Mucosa of rectum (tissue), 2 donors: ENCODE data around the gene MCL1.

ENCODE experiments used
- H3K27ac ChIP-seq, 2 donors: one replicate each; pipeline ENCODE4 v1.7.0; 2013; ENCODE audit warnings: inconsistent platforms in 2 of 2, low read depth in 2 of 2, low read length in 2 of 2
- H3K27me3 ChIP-seq, 2 donors: one replicate each; pipeline ENCODE4 v1.7.0; 2013; ENCODE audit warnings: low read length in 2 of 2; ENCODE audit not compliant: control insufficient read depth in 2 of 2, insufficient read depth in 2 of 2
- H3K36me3 ChIP-seq, 2 donors: one replicate each; pipeline ENCODE4 v1.7.0; 2013; ENCODE audit warnings: low read length in 2 of 2; ENCODE audit not compliant: control insufficient read depth in 2 of 2, insufficient read depth in 2 of 2
- H3K4me1 ChIP-seq, 2 donors: one replicate each; pipeline ENCODE4 v1.7.0; 2013; ENCODE audit warnings: low read length in 2 of 2, mild to moderate bottlenecking in 1 of 2; ENCODE audit not compliant: control insufficient read depth in 2 of 2, insufficient read depth in 2 of 2
- H3K4me3 ChIP-seq, 2 donors: one replicate each; pipeline ENCODE4 v1.7.0; 2013; ENCODE audit warnings: low read length in 2 of 2
- H3K9ac ChIP-seq, 2 donors: one replicate each; pipeline ENCODE4 v1.7.0; 2013; ENCODE audit warnings: low read length in 2 of 2, low read depth in 1 of 2, mild to moderate bottlenecking in 1 of 2
- H3K9me3 ChIP-seq, 2 donors: one replicate each; pipeline ENCODE4 v1.7.0; 2013; ENCODE audit warnings: low read length in 2 of 2; ENCODE audit not compliant: control insufficient read depth in 2 of 2
- donor health status: healthy.
- donor health status: Normal muscosa, but diverticular disease.

Gene MCL1

GRCh38 chr1:150528196-150528595, 51.2 kb downstream of the MCL1 start:
- Histone ChIP-seq H3K36me3 (no peaks in the 10 kb centered on the region), H3K27ac (no peak overlapping the region), H3K4me1 (peaks cover 6 to 15% of the 10 kb centered on the region in 2 donors), H3K27me3 (no peaks in the 10 kb centered on the region), H3K9me3 (no peaks in the 10 kb centered on the region), H3K9ac (no peak overlapping the region), H3K4me3 (no peak overlapping the region)

DNA sequence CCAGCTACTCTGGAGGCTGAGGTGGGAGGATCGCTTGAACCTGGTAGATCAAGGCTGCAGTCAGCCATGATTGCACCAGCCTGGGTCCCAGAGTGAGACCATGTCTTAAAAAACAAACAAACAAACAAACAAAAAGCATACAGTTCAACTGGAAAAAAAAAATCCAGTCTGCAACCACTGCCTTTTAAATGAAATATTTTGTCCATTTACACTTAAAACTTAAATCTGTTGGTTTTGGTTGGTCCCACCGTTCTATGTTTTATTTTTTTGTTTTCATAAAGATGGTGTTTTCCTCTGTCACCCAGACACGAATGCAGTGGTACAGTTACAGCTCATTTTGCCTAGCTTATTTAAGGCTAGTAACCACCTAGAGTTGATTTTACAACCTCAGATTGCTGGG, 54.1 kb downstream of the MCL1 start:
- H3K27ac ChIP-seq = no peak overlapping the region
- H3K36me3 ChIP-seq = no peaks in the 10 kb centered on the region
- H3K27me3 ChIP-seq = no peaks in the 10 kb centered on the region
- H3K4me3 ChIP-seq = no peak overlapping the region
- H3K9me3 ChIP-seq = no peaks in the 10 kb centered on the region
- H3K9ac ChIP-seq = no peak overlapping the region
- H3K4me1 ChIP-seq = peaks cover 0 to 4% of the 10 kb centered on the region in 2 donors
